Natural killer cell (primary cell): ENCODE measurements around the gene MFAP3L. TPM values are rescaled to one million over a fixed set of nuclear protein-coding genes. Genes with fewer than 3 reads are reported as not detected.

ENCODE experiments used
- ATAC-seq, 3 donors: fragments of 150-1000 bp in 2 of 3; fragments of 200-7000 bp in 1 of 3; cut with Tn5 transposase; 1 replicate in 1 of 3; 2 replicates in 2 of 3; pipeline ENCODE4 v1.10.0; 2021; ENCODE audit warnings: mild to moderate bottlenecking in 2 of 3, moderate library complexity in 2 of 3
- DNase-seq, 2 donors: peaks; one replicate each; pipeline versions ENCODE4 v3.0.0 to v3.0.0-alpha.2; 2013 to 2021; ENCODE audit warnings: mixed read lengths in 1 of 2
- H3K27ac ChIP-seq: one replicate; pipeline ENCODE4 v1.5.1; 2013; ENCODE audit warnings: mild to moderate bottlenecking, low read length
- H3K27me3 ChIP-seq: one replicate; pipeline ENCODE4 v1.6.1; 2013; ENCODE audit warnings: low read length; ENCODE audit not compliant: control insufficient read depth, insufficient read depth
- H3K36me3 ChIP-seq: one replicate; pipeline ENCODE4 v1.6.1; 2013; ENCODE audit warnings: low read length; ENCODE audit not compliant: control insufficient read depth, insufficient read depth
- H3K4me1 ChIP-seq: one replicate; pipeline ENCODE4 v1.6.1; 2013; ENCODE audit warnings: low read length; ENCODE audit not compliant: control insufficient read depth, insufficient read depth
- H3K4me3 ChIP-seq: one replicate; pipeline ENCODE4 v1.5.1; 2013; ENCODE audit warnings: low read length
- H3K9me3 ChIP-seq: one replicate; pipeline ENCODE4 v1.6.1; 2013; ENCODE audit warnings: low read length; ENCODE audit not compliant: control insufficient read depth, insufficient read depth
- H3K27ac Mint-ChIP-seq, 2 donors: one replicate each; pipeline ENCODE4 v1.8.0; 2022; ENCODE audit warnings: mild to moderate bottlenecking in 2 of 2, mixed read lengths in 2 of 2, moderate library complexity in 1 of 2
- H3K27me3 Mint-ChIP-seq, 2 donors: one replicate each; pipeline ENCODE4 v1.8.0; 2022; ENCODE audit warnings: low read depth in 2 of 2, mixed read lengths in 2 of 2
- H3K36me3 Mint-ChIP-seq: one replicate; pipeline ENCODE4 v1.8.0; 2022; ENCODE audit warnings: mixed read lengths
- H3K4me1 Mint-ChIP-seq, 2 donors: one replicate each; pipeline ENCODE4 v1.8.0; 2022; ENCODE audit warnings: mixed read lengths in 2 of 2
- H3K4me3 Mint-ChIP-seq: one replicate; pipeline ENCODE4 v1.8.0; 2022; ENCODE audit warnings: mild to moderate bottlenecking, moderate library complexity, mixed read lengths
- H3K9me3 Mint-ChIP-seq, 2 donors: one replicate each; pipeline ENCODE4 v1.8.0; 2022; ENCODE audit warnings: mixed read lengths in 2 of 2
- WGBS: methylation state at CpG from one replicate; pipeline ENCODE4 v1.1.7; 2013; ENCODE audit warnings: missing lambda C conversion rate; ENCODE audit not compliant: insufficient coverage; 5-methylcytosine and 5-hydroxymethylcytosine counted together
- intact Hi-C: fragments of 100-400 bp; cut with micrococcal nuclease; formaldehyde crosslinking; loops from one replicate; pipeline ENCODE4 v1.14.2; 2022
- total RNA-seq, 4 donors: library from RNA; stranded (reverse); fragments of 120-200 nt in 1 of 4; gene quantifications; one replicate each; pipeline versions ENCODE4 v1.2.3 to v1.2.4, GENCODE V29; 2013 to 2022
- TF ChIP-seq, protein P1 (sequence below): fragments of 200-600 bp; IDR thresholded peaks from one replicate; pipeline ENCODE4 v1.8.0; 2022; ENCODE audit warnings: antibody characterized with exemption

Gene MFAP3L
- total RNA-seq, 3 donors from 2014 or later (not counting 1 experiment from before 2014, with no cell fraction given): 2.8 to 5.6 (median 5.4) TPM

DNA sequence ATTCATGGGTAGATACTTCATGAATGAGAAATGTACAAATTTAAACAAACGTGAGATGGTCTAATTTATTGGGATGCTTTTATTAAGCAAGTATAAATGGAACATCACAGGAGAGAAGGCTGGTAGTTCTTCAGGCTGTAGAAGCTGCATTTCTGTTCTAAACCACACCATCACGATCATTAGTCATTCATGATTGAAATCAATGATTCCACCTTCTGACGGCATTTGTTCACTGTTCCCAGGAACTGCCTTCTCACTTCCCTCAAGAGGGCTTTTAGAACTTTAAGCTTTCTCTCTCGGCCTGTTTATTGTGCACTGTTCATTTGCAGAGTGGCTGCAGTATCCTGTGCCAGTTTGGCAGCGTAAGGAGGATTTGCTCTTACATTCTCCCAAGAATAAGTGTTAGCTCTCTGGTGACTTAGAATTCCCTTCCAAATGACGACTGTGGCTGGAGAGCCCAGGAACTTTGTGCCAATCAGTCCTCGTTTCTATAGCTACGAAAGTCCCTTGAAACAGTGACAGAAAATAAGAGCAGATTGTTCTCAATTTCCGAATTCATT, 54.7 kb downstream of the MFAP3L start:
- 82% methylated on average over 9 of the region's 9 CpGs for WGBS
- Histone ChIP-seq H3K4me3 (no peak overlapping the region), H3K27me3 (no peaks in the 10 kb centered on the region), H3K4me1 (no peaks in the 10 kb centered on the region), H3K27ac (no peak overlapping the region), H3K9me3 (no peaks in the 10 kb centered on the region), H3K36me3 (no peaks in the 10 kb centered on the region)
- ATAC-seq (no peak), DNase-seq (no peak)
- TF ChIP-seq, protein P1, sequence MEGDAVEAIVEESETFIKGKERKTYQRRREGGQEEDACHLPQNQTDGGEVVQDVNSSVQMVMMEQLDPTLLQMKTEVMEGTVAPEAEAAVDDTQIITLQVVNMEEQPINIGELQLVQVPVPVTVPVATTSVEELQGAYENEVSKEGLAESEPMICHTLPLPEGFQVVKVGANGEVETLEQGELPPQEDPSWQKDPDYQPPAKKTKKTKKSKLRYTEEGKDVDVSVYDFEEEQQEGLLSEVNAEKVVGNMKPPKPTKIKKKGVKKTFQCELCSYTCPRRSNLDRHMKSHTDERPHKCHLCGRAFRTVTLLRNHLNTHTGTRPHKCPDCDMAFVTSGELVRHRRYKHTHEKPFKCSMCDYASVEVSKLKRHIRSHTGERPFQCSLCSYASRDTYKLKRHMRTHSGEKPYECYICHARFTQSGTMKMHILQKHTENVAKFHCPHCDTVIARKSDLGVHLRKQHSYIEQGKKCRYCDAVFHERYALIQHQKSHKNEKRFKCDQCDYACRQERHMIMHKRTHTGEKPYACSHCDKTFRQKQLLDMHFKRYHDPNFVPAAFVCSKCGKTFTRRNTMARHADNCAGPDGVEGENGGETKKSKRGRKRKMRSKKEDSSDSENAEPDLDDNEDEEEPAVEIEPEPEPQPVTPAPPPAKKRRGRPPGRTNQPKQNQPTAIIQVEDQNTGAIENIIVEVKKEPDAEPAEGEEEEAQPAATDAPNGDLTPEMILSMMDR: no peak
- intact Hi-C loops: no loop called here
- H3K27me3 Mint-ChIP-seq: peaks cover 10 to 12% of the 10 kb centered on the region in 2 donors
- no peak overlapping the region for H3K27ac Mint-ChIP-seq
- H3K4me1 Mint-ChIP-seq: no peaks in the 10 kb centered on the region
- H3K36me3 Mint-ChIP-seq: no peaks in the 10 kb centered on the region
- H3K9me3 Mint-ChIP-seq: no peaks in the 10 kb centered on the region
- no peak overlapping the region for H3K4me3 Mint-ChIP-seq

DNA sequence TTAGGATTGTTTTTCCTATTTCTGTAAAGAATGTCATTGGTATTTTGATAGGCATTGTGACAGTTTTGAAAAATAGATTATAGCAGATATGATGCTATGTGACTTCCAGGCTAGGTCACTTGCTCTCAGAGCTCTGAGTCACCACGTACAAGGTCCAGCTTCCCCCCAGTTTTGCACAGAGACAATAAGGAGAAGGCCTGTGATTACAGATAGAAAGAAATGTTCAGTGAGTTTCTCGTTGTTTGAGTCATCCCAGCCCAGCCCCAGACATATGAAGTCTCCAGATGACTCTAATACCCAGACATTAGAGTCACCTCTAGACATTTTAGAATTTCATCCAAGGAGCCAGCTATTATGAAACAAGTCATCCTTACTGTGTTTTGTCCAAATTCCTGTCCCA, 57.2 kb downstream of the MFAP3L start:
- DNase-seq (no peak), ATAC-seq (no peak)
- Mint-ChIP-seq H3K27me3 (peaks cover 0 to 4% of the 10 kb centered on the region in 2 donors), H3K36me3 (no peaks in the 10 kb centered on the region), H3K9me3 (no peaks in the 10 kb centered on the region), H3K4me3 (no peak overlapping the region), H3K27ac (no peak overlapping the region), H3K4me1 (no peaks in the 10 kb centered on the region)
- Histone ChIP-seq H3K4me3 (no peak overlapping the region), H3K36me3 (no peaks in the 10 kb centered on the region), H3K9me3 (no peaks in the 10 kb centered on the region), H3K27me3 (no peaks in the 10 kb centered on the region), H3K4me1 (no peaks in the 10 kb centered on the region), H3K27ac (no peak overlapping the region)
- 69% methylated on average over 2 of the region's 2 CpGs for WGBS
- TF ChIP-seq, protein P1: no peak
- intact Hi-C loops: no loop called here

DNA sequence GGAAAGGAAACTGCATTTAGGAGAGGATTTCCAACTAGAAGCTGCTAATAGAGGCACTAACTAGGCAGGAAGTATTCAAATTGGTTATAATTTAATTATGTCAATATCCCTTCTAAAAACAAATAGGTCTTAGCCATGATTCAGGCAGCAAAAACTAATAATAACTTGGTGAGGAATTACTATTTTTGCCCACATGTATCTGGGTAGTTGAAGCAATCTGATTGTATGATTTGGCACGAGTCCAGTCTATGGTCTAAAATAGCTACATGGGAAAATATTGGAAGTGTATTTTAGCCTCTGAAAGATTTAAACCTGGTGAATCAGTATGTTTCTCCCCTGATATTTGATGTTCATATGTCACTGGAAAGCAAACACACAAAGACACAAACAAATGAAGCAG, 62.2 kb downstream of the MFAP3L start:
- 22% methylated on average over 1 of the region's 1 CpG for WGBS
- TF ChIP-seq, protein P1: no peak
- Mint-ChIP-seq H3K27me3 (no peaks in the 10 kb centered on the region), H3K4me1 (no peaks in the 10 kb centered on the region), H3K36me3 (no peaks in the 10 kb centered on the region), H3K27ac (no peak overlapping the region), H3K9me3 (no peaks in the 10 kb centered on the region), H3K4me3 (no peak overlapping the region)
- H3K27me3 ChIP-seq: no peaks in the 10 kb centered on the region
- ATAC-seq (no peak), DNase-seq (no peak)
- no peaks in the 10 kb centered on the region for H3K36me3 ChIP-seq
- H3K27ac ChIP-seq: no peak overlapping the region
- H3K4me1 ChIP-seq: no peaks in the 10 kb centered on the region
- H3K4me3 ChIP-seq: no peak overlapping the region
- intact Hi-C loops: no loop called here
- H3K9me3 ChIP-seq: no peaks in the 10 kb centered on the region

DNA sequence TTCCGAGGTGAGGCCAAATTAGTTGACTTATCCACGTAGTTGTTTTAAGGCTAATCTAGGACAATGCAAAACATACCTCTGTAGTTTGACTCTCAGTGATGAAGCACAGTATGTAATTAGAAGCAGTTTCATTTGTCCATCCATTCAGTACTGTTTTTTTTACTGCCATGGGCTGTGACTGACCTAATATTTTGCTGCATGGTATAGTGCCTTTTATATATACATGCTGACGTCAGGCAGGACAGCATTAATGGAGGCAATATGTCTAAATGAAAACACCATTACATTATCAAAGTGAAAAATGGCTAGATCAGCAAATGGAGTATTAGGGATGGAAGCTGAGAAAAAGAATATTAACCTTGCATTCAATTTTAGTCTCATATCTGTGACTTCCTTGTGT, 66.9 kb downstream of the MFAP3L start:
- intact Hi-C loops: no loop called here

More for the DNA sequence above, 66.9 kb downstream of the MFAP3L start:
- no peak overlapping the region for H3K4me3 ChIP-seq
- no peak overlapping the region for H3K4me3 Mint-ChIP-seq
- H3K36me3 Mint-ChIP-seq: no peaks in the 10 kb centered on the region
- H3K9me3 Mint-ChIP-seq: no peaks in the 10 kb centered on the region
- H3K4me1 ChIP-seq: no peaks in the 10 kb centered on the region
- no peaks in the 10 kb centered on the region for H3K27me3 ChIP-seq
- H3K36me3 ChIP-seq: no peaks in the 10 kb centered on the region
- H3K4me1 Mint-ChIP-seq: no peaks in the 10 kb centered on the region
- TF ChIP-seq, protein P1: no peak
- WGBS: 87% methylated on average over 2 of the region's 3 CpGs
- ATAC-seq (no peak), DNase-seq (no peak)
- no peak overlapping the region for H3K27ac ChIP-seq
- peaks cover 4 to 6% of the 10 kb centered on the region in 2 donors for H3K27me3 Mint-ChIP-seq
- no peaks in the 10 kb centered on the region for H3K9me3 ChIP-seq
- no peak overlapping the region for H3K27ac Mint-ChIP-seq
